Measurements from ENCODE around the gene PADI3. TPM values are rescaled to one million over a fixed set of nuclear protein-coding genes. Genes with fewer than 3 reads are reported as not detected.

PADI3 gene
- total and polyA plus RNA-seq, 2 experiments from 2014 or later = 0.37 to 0.80 TPM

DNA sequence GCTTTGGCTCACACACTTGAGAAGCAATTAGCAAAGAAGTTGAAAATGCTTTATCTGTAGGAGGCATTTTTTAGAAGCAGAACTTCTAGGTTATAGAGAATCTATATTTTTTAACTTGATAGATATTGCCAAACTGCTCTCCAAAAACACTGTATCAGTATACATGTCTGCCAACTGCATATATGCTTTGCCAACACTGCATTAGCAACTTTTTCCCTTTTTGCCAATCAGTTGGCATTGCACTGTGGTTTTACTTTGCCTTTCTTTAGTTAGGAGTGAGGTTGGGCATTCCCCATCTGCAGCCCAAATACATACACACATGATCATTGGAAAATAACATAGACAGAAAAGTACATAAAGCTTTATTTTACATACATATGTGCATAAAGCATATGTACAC, 15.0 kb downstream of the PADI3 start (continued):
- TF ChIP-seq CTCF (conservative IDR thresholded peaks at IDR 0.05; ENCODE audit: low read depth in 2 of 2) (no peak), POLR2AphosphoS5 (IDR thresholded peaks at IDR 0.05; ENCODE audit: low read depth) (no peak), EZH2phosphoT487 (IDR thresholded peaks at IDR 0.05; ENCODE audit: unreplicated experiment) (no peak), JUNB (IDR thresholded peaks at IDR 0.05; ENCODE audit: unreplicated experiment) (no peak), NANOG (IDR thresholded peaks at IDR 0.05; ENCODE audit: borderline replicate concordance) (no peak), CREB1 (CRISPR knock-in tag; IDR thresholded peaks at IDR 0.05; ENCODE audit: low read depth) (no peak), REST (IDR thresholded peaks at IDR 0.05; ENCODE audit: unreplicated experiment) (no peak), ZNF331 (CRISPR knock-in tag; IDR thresholded peaks at IDR 0.05; ENCODE audit: low read depth) (no peak), STAT1 (IDR thresholded peaks at IDR 0.05; ENCODE audit: unreplicated experiment) (no peak)
- TF ChIP-seq, protein P1, sequence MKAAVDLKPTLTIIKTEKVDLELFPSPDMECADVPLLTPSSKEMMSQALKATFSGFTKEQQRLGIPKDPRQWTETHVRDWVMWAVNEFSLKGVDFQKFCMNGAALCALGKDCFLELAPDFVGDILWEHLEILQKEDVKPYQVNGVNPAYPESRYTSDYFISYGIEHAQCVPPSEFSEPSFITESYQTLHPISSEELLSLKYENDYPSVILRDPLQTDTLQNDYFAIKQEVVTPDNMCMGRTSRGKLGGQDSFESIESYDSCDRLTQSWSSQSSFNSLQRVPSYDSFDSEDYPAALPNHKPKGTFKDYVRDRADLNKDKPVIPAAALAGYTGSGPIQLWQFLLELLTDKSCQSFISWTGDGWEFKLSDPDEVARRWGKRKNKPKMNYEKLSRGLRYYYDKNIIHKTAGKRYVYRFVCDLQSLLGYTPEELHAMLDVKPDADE (IDR thresholded peaks at IDR 0.05) = no peak

DNA sequence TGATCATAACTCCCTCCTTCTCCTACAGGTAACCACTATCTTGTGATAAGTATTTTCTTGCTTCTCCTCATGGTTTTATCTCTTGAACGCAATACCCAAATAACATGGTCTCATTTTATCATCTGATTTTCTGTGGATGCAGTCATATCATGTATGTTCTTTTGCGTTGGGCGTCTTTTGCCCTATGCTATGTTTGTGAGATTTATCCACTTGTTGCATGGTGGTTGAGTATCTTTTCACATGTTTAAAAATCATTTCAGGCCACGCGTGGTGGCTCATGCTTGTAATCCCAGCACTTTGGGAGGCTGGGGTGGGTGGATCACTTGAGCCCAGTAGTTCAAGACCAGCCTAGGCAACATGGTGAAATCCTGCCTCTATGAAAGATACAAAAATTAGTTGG, 15.6 kb downstream of the PADI3 start:
- DNase-seq (ENCODE audit: low spot score) = no peak
- no peaks in the 10 kb centered on the region for H3K36me3 Mint-ChIP-seq (ENCODE audit: low read depth)
- TF ChIP-seq NANOG (IDR thresholded peaks at IDR 0.05; ENCODE audit: borderline replicate concordance) (no peak), ZNF114 (CRISPR knock-in tag; IDR thresholded peaks at IDR 0.05) (no peak), EZH2phosphoT487 (IDR thresholded peaks at IDR 0.05; ENCODE audit: unreplicated experiment) (no peak), ZNF462 (CRISPR knock-in tag; IDR thresholded peaks at IDR 0.05) (no peak), STAT1 (IDR thresholded peaks at IDR 0.05; ENCODE audit: unreplicated experiment) (no peak), EZH2 (IDR thresholded peaks at IDR 0.05; ENCODE audit: low read depth, unreplicated experiment) (no peak), JUNB (IDR thresholded peaks at IDR 0.05; ENCODE audit: unreplicated experiment) (no peak)

More for the DNA sequence above, 15.6 kb downstream of the PADI3 start:
- no peaks in the 10 kb centered on the region for H3K9me3 Mint-ChIP-seq
- no peak overlapping the region for H3K27ac Mint-ChIP-seq
- Histone ChIP-seq H3K4me2 (no peak overlapping the region), H3K79me2 (replicated peaks; ENCODE audit: insufficient read depth) (no peaks in the 10 kb centered on the region), H3K9me2 (ENCODE audit: insufficient read depth) (no peaks in the 10 kb centered on the region), H3K4me1 (ENCODE audit: insufficient read depth) (no peaks in the 10 kb centered on the region), H3F3A (replicated peaks; ENCODE audit: low read depth) (no peaks in the 10 kb centered on the region), H4K20me1 (replicated peaks; ENCODE audit: insufficient read depth) (no peaks in the 10 kb centered on the region), H2AFZ (no peak overlapping the region), H3K36me3 (ENCODE audit: insufficient read depth) (no peaks in the 10 kb centered on the region), H3K4me3 (no peak overlapping the region), H3K27me3 (ENCODE audit: insufficient read depth) (no peaks in the 10 kb centered on the region), H3K27ac (ENCODE audit: low read depth) (no peak overlapping the region)
- no peaks in the 10 kb centered on the region for H3K27me3 Mint-ChIP-seq (ENCODE audit: insufficient read depth, low read depth, poor library complexity)
- no peaks in the 10 kb centered on the region for H3K4me1 Mint-ChIP-seq
- no peak overlapping the region for H3K4me3 Mint-ChIP-seq
- ATAC-seq = no peak

Measured in GM23338 (cell line).